ENCODE measurements around the gene COTL1. TPM values are rescaled to one million over a fixed set of nuclear protein-coding genes. Genes with fewer than 3 reads are reported as not detected.
"Not testable (repeated sequence)": the region's sequence is repeated elsewhere in the genome, so short reads cannot be mapped to it uniquely, and the experiment has no call there.

Gene COTL1
- total RNA-seq, 1 experiment from 2014 or later, result 217 TPM

GRCh38 chr16:84572096-84572495 lies 45.8 kb downstream of the COTL1 start:
- no peak for DNase-seq (ENCODE audit: low read depth)

- DNase-seq (ENCODE audit: low read depth), result no peak
Measured at GRCh38 chr16:84571506-84571905, 46.4 kb downstream of the COTL1 start.

GRCh38 chr16:84570739-84571403 lies 47.0 kb downstream of the COTL1 start:
- DNase-seq (ENCODE audit: low read depth), result no peak

- DNase-seq (ENCODE audit: low read depth), result no peak
Measured at GRCh38 chr16:84569382-84569987, 48.4 kb downstream of the COTL1 start.

GRCh38 chr16:84568066-84568465 lies 49.8 kb downstream of the COTL1 start:
- no peak for DNase-seq (ENCODE audit: low read depth)

GRCh38 chr16:84567286-84567962 lies 50.5 kb downstream of the COTL1 start:
- DNase-seq (ENCODE audit: low read depth), result no peak

GRCh38 chr16:84566545-84567257 lies 51.2 kb downstream of the COTL1 start:
- DNase-seq (ENCODE audit: low read depth), result no peak

GRCh38 chr16:84565669-84566495 lies 52.0 kb downstream of the COTL1 start:
- no peak for DNase-seq (ENCODE audit: low read depth)

- no peak for DNase-seq (ENCODE audit: low read depth)
Measured at GRCh38 chr16:84563786-84564420, 54.0 kb downstream of the COTL1 start.

GRCh38 chr16:84563064-84563715 lies 54.7 kb downstream of the COTL1 start:
- no peak for DNase-seq (ENCODE audit: low read depth)

GRCh38 chr16:84562174-84562815 lies 55.6 kb downstream of the COTL1 start:
- no peak for DNase-seq (ENCODE audit: low read depth)

GRCh38 chr16:84561291-84561690 lies 56.6 kb downstream of the COTL1 start:
- DNase-seq (ENCODE audit: low read depth), result no peak

GRCh38 chr16:84560269-84560668 lies 57.6 kb downstream of the COTL1 start:
- no peak for DNase-seq (ENCODE audit: low read depth)

GRCh38 chr16:84559311-84559932 lies 58.5 kb downstream of the COTL1 start:
- DNase-seq (ENCODE audit: low read depth), result no peak

- not testable (repeated sequence) for DNase-seq (ENCODE audit: low read depth)
Measured at GRCh38 chr16:84558850-84559249, 59.0 kb downstream of the COTL1 start.

GRCh38 chr16:84557504-84557903 lies 60.4 kb downstream of the COTL1 start:
- DNase-seq (ENCODE audit: low read depth), result peak; percentile 18

- no peak for DNase-seq (ENCODE audit: low read depth)
Measured at GRCh38 chr16:84557059-84557458, 60.8 kb downstream of the COTL1 start.

GRCh38 chr16:84555418-84556196 lies 62.3 kb downstream of the COTL1 start:
- no peak for DNase-seq (ENCODE audit: low read depth)

Data from HT1080 (cell line).